Pancreas (tissue), 10 donors: ENCODE data around the gene MAX. TPM values are rescaled to one million over a fixed set of nuclear protein-coding genes. Genes with fewer than 3 reads are reported as not detected.
"Not testable (repeated sequence)": the region's sequence is repeated elsewhere in the genome, so short reads cannot be mapped to it uniquely, and the experiment has no call there.

Experiments
- ATAC-seq, 4 donors: fragments of 200-7000 bp; cut with Tn5 transposase; one replicate each; pipeline versions ENCODE4 v1.8.0 to v1.9.1; 2020; ENCODE audit warnings: mild to moderate bottlenecking in 4 of 4, moderate library complexity in 4 of 4
- DNase-seq, 6 donors: peaks; one replicate each; pipeline ENCODE4 v3.0.0-alpha.2; 2020
- FAIRE-seq: peaks from 2 replicates; lab custom pipeline; 2012; peaks lifted over from hg19 to GRCh38; lab: Jason Lieb, UNC
- H3K27ac ChIP-seq, 4 donors: fragments of 200-600 bp; sonication (generic); 1 replicate in 3 of 4; 2 replicates in 1 of 4; pipeline versions ENCODE4 v1.5.0 to v1.8.0; 2020
- H3K27me3 ChIP-seq, 4 donors: fragments of 200-600 bp; one replicate each; pipeline ENCODE4 v1.8.0; 2021
- H3K36me3 ChIP-seq, 3 donors: fragments of 200-600 bp; sonication (generic) in 1 of 3; one replicate each; pipeline versions ENCODE4 v1.5.0 to v1.8.0; 2020 to 2021
- H3K4me1 ChIP-seq, 3 donors: fragments of 200-600 bp; one replicate each; pipeline ENCODE4 v1.8.0; 2021
- H3K4me3 ChIP-seq, 4 donors: fragments of 200-600 bp; sonication (generic) in 2 of 4; one replicate each; pipeline versions ENCODE4 v1.5.0 to v1.8.0; 2020 to 2021
- H3K9me3 ChIP-seq, 4 donors: fragments of 200-600 bp; one replicate each; pipeline ENCODE4 v1.8.0; 2021
- CTCF ChIP-seq, 4 donors: fragments of 200-600 bp; sonication (generic) in 3 of 4; IDR thresholded peaks; one replicate each; pipeline versions ENCODE4 v1.5.0 to v1.8.0; 2021; ENCODE audit warnings: antibody characterized with exemption in 4 of 4
- WGBS, 2 donors: extraction: QIAGEN DNeasy Blood & Tissue Kit; methylation state at CpG; one replicate each; pipeline ENCODE4 v1.1.7; 2013; 5-methylcytosine and 5-hydroxymethylcytosine counted together
- intact Hi-C, 3 donors: fragments of 100-400 bp; cut with DNase I; formaldehyde crosslinking; loops; one replicate each; pipeline versions ENCODE4 v1.11.1 to v1.14.2; 2022
- polyA plus RNA-seq, 2 donors: library from polyadenylated mRNA; stranded (reverse); fragments of 200-250 nt; gene quantifications; one replicate each; pipeline ENCODE4 v1.2.3, GENCODE V29; 2013
- total RNA-seq, 6 donors: library from RNA; stranded (reverse); fragmentation: NEBNext Ultra II Directional in 4 of 6; extraction: Animal tissue kit (Norgen Biotek cat#: 25700) in 4 of 6; gene quantifications; one replicate each; pipeline versions ENCODE4 v1.2.1 to v1.2.4, GENCODE V29; 2021 to 2023
- donor health status: healthy with polysubstance abuse.
- donor health status: DM: no; HTN: no; CAD: no; lungs with moderate emphysema.
- donor health status: DM: no; HTN: no; CAD: no.
- donor health status: control.
- donor health status: control.
- donor health status: Bipolar disorder and iron deficiency.
- donor health status: DM: yes; HTN: yes; CAD: no.
- donor health status: DM: no; HTN: no; CAD: no.
- donor health status: DM: no; HTN: no; CAD: no.
- donor health status: DM: yes; HTN: yes; CAD: no.

Gene MAX
- total and polyA plus RNA-seq, 8 donors = 19.7 to 48.9 (median 34.5) TPM

- ATAC-seq (peak; percentile 47 to 82 (median 63)), DNase-seq (peak in 2 of 6 donors; percentile 31 to 55), FAIRE-seq (peak; percentile 64)
- intact Hi-C loops = no loop called here
- WGBS, 2 donors = 35 to 36% methylated on average over 3 of the region's 3 CpGs
- no peak overlapping the region for H3K27ac ChIP-seq
- H3K27me3 ChIP-seq = no peaks in the 10 kb centered on the region
- peaks cover 4 to 27% (median 9%) of the 10 kb centered on the region in 3 donors for H3K36me3 ChIP-seq
- no peak for TF ChIP-seq CTCF (IDR thresholded peaks at IDR 0.05)
- H3K9me3 ChIP-seq = no peaks in the 10 kb centered on the region
- peaks cover 0 to 36% (median 0%) of the 10 kb centered on the region in 3 donors for H3K4me1 ChIP-seq
- no peak overlapping the region for H3K4me3 ChIP-seq
Measured at GRCh38 chr14:65095633-65096205, 6.6 kb downstream of the MAX start.

GRCh38 chr14:65092349-65092748, 10.0 kb downstream of the MAX start:
- ATAC-seq (no peak), FAIRE-seq (no peak), DNase-seq (no peak)
- H3K27me3 ChIP-seq = no peaks in the 10 kb centered on the region
- WGBS, 2 donors = 72 to 82% methylated on average over 2 of the region's 2 CpGs
- no peak for TF ChIP-seq CTCF (IDR thresholded peaks at IDR 0.05)
- intact Hi-C loops = no loop called here
- H3K4me1 ChIP-seq = peaks cover 0 to 13% (median 0%) of the 10 kb centered on the region in 3 donors
- no peak overlapping the region for H3K27ac ChIP-seq
- H3K9me3 ChIP-seq = no peaks in the 10 kb centered on the region
- H3K36me3 ChIP-seq = peaks cover 4 to 42% (median 14%) of the 10 kb centered on the region in 3 donors
- no peak overlapping the region for H3K4me3 ChIP-seq

- H3K9me3 ChIP-seq, intact Hi-C loops, H3K27ac ChIP-seq, H3K27me3 ChIP-seq, H3K4me1 ChIP-seq, FAIRE-seq, ATAC-seq, H3K4me3 ChIP-seq, DNase-seq: not testable (repeated sequence)
- 97 to 98% methylated on average over 8 of the region's 8 CpGs for WGBS, 2 donors
- peaks cover 0 to 45% (median 13%) of the 10 kb centered on the region in 3 donors for H3K36me3 ChIP-seq
Measured at GRCh38 chr14:65087835-65088234, 14.5 kb downstream of the MAX start.

- H3K27me3 ChIP-seq, H3K9me3 ChIP-seq, DNase-seq, H3K4me3 ChIP-seq, intact Hi-C loops, H3K27ac ChIP-seq, ATAC-seq, H3K4me1 ChIP-seq, FAIRE-seq: not testable (repeated sequence)
- 96 to 99% methylated on average over 4 of the region's 4 CpGs for WGBS, 2 donors
- H3K36me3 ChIP-seq = peaks cover 0 to 33% (median 8%) of the 10 kb centered on the region in 3 donors
Measured at GRCh38 chr14:65086686-65087085, 15.6 kb downstream of the MAX start.

GRCh38 chr14:65084554-65085505, 17.5 kb downstream of the MAX start:
- no peaks in the 10 kb centered on the region for H3K9me3 ChIP-seq
- H3K4me1 ChIP-seq = peaks cover 0 to 11% (median 0%) of the 10 kb centered on the region in 3 donors
- no peaks in the 10 kb centered on the region for H3K27me3 ChIP-seq
- intact Hi-C loops = no loop called here
- DNase-seq = no peak
- H3K36me3 ChIP-seq = peaks cover 0 to 28% (median 8%) of the 10 kb centered on the region in 3 donors
- FAIRE-seq = no peak
- ATAC-seq = no peak
- H3K27ac ChIP-seq = no peak overlapping the region
- TF ChIP-seq CTCF (IDR thresholded peaks at IDR 0.05) = no peak
- WGBS, 2 donors = 87 to 89% methylated on average over 6 of the region's 6 CpGs
- H3K4me3 ChIP-seq = no peak overlapping the region
